GM10248 (cell line): ENCODE data around the gene UBXN2A.

ENCODE experiments used
- CTCF ChIA-PET: fragments of 300-600 bp; sonication (Branson Sonifier 250); formaldehyde crosslinking; extraction: SDS; loops from one replicate; lab custom pipeline; 2021; ENCODE audit warnings: antibody characterized with exemption; lab: Yijun Ruan, JAX
- POLR2A ChIA-PET: fragments of 350-650 bp; sonication (Branson Sonifier 250); formaldehyde crosslinking; extraction: SDS; loops from one replicate; lab custom pipeline; 2020; ENCODE audit warnings: antibody characterized with exemption; lab: Yijun Ruan, JAX
- DNase-seq: peaks from one replicate; pipeline ENCODE4 v3.0.0; 2012; ENCODE audit errors: extremely low spot score
- TF ChIP-seq, protein P1 (sequence below): IDR thresholded peaks from 2 replicates; pipeline ENCODE4 v1.5.1; 2012; ENCODE audit warnings: mild to moderate bottlenecking, low read depth; ENCODE audit errors: extremely low read depth, missing control alignments, control extremely low read depth

The UBXN2A gene

GRCh38 chr2:23939987-23940717 is at the start of gene UBXN2A:
TSS of gene UBXN2A (plus strand) at chr2:23940463. CDS start at chr2:23958315, 17,852 bp downstream.
- POLR2A ChIA-PET = interaction anchor here (0.5 to 4.0 kb wide), 3 partner anchors 13 to 409 kb away, joined by 3 to 37 read pairs (median 3); partner anchors contain the start of gene ATAD2B
- CTCF ChIA-PET = interaction anchor here (0.8 to 4.1 kb wide), 7 partner anchors 9 to 143 kb away, joined by 3 to 31 read pairs (median 4); partner anchors contain the start of gene ATAD2B
- DNase-seq = peak; percentile 89
- TF ChIP-seq, protein P1, sequence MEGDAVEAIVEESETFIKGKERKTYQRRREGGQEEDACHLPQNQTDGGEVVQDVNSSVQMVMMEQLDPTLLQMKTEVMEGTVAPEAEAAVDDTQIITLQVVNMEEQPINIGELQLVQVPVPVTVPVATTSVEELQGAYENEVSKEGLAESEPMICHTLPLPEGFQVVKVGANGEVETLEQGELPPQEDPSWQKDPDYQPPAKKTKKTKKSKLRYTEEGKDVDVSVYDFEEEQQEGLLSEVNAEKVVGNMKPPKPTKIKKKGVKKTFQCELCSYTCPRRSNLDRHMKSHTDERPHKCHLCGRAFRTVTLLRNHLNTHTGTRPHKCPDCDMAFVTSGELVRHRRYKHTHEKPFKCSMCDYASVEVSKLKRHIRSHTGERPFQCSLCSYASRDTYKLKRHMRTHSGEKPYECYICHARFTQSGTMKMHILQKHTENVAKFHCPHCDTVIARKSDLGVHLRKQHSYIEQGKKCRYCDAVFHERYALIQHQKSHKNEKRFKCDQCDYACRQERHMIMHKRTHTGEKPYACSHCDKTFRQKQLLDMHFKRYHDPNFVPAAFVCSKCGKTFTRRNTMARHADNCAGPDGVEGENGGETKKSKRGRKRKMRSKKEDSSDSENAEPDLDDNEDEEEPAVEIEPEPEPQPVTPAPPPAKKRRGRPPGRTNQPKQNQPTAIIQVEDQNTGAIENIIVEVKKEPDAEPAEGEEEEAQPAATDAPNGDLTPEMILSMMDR = no peak

- ChIA-PET CTCF (interaction anchor here (1.0 to 1.7 kb wide), 5 partner anchors 21 to 184 kb away, joined by 3 to 5 read pairs (median 3); partner anchors contain the start of gene TP53I3), POLR2A (interaction anchor here (0.5 kb wide), 1 partner anchor 95 kb away, joined by 4 read pairs; no protein-coding TSS in a partner anchor)
- no peak for DNase-seq
- TF ChIP-seq, protein P1 = no peak
These were observed 40.1 kb upstream of the UBXN2A start for GRCh38 chr2:23900133-23900532.

- ChIA-PET CTCF (interaction anchor here (0.7 to 2.0 kb wide), 5 partner anchors 20 to 184 kb away, joined by 3 to 8 read pairs (median 3); partner anchors contain the start of genes ATAD2B and TP53I3), POLR2A (interaction anchor here (0.5 kb wide), 1 partner anchor 95 kb away, joined by 4 read pairs; no protein-coding TSS in a partner anchor)
- no peak for DNase-seq
- TF ChIP-seq, protein P1 = no peak
These were observed 39.5 kb upstream of the UBXN2A start for GRCh38 chr2:23900541-23901322.

- DNase-seq = no peak
- ChIA-PET POLR2A (no interaction called here), CTCF (interaction anchor here (1.3 to 2.0 kb wide), 3 partner anchors 11 to 182 kb away, joined by 3 to 8 read pairs (median 5); partner anchors contain the start of genes ATAD2B and TP53I3)
- TF ChIP-seq, protein P1 = no peak
These were observed 38.1 kb upstream of the UBXN2A start for GRCh38 chr2:23901966-23902846.

DNA sequence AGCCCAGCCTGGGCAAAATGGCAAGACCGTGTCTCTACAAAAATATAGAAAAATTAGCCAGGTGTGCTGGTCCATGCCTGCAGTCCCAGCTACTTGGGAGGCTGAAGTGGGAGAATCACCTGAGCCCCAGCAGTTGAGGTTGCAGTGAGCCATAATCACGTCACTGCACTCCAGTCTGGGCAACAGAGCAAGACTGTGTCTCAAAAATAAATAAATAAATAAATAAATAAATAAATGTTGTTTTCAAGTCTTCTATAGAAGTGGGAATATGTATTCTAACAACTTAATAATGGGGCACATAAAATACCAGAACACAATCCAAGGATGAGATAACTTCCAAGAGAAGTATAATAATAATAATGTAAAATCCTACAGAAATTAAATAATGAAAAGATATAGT is 37.2 kb upstream of the UBXN2A start:
- TF ChIP-seq, protein P1 = no peak
- no peak for DNase-seq
- ChIA-PET POLR2A (no interaction called here), CTCF (interaction anchor here (2.0 to 3.8 kb wide), 2 partner anchors 23 to 24 kb away, joined by 8 to 26 read pairs; partner anchors contain the start of gene ATAD2B)
